AG09309 (cell line): Measurements from ENCODE around the gene IL1R2.

Experiments used
- DNase-seq: peaks from one replicate; pipeline ENCODE4 v3.0.0-alpha.2; 2010; ENCODE audit warnings: low read depth
- H3K4me3 ChIP-seq: 2 replicates; pipeline ENCODE4 v1.5.1; 2011; ENCODE audit warnings: mild to moderate bottlenecking, low read depth, low read length, moderate library complexity; ENCODE audit not compliant: control insufficient read depth
- CTCF ChIP-seq: IDR thresholded peaks from 2 replicates; pipeline ENCODE4 v1.5.1; 2011; ENCODE audit warnings: mild to moderate bottlenecking, low read depth, low read length, inconsistent platforms; ENCODE audit not compliant: insufficient read depth, control insufficient read depth; ENCODE audit errors: missing control alignments

The IL1R2 gene

GRCh38 chr2:102055346-102055990, 63.7 kb downstream of the IL1R2 start:
- TF ChIP-seq CTCF: no peak
- no peak overlapping the region for H3K4me3 ChIP-seq
- DNase-seq: no peak

GRCh38 chr2:102056079-102056581, 64.4 kb downstream of the IL1R2 start:
- no peak overlapping the region for H3K4me3 ChIP-seq
- TF ChIP-seq CTCF: no peak
- DNase-seq: no peak

GRCh38 chr2:102057502-102058292, 65.9 kb downstream of the IL1R2 start:
- TF ChIP-seq CTCF: no peak
- DNase-seq: no peak
- H3K4me3 ChIP-seq: no peak overlapping the region

- TF ChIP-seq CTCF: no peak
- DNase-seq: no peak
These were observed 66.6 kb downstream of the IL1R2 start for GRCh38 chr2:102058293-102058833.

GRCh38 chr2:102059151-102059550, 67.4 kb downstream of the IL1R2 start:
- H3K4me3 ChIP-seq: no peak overlapping the region
- no peak for DNase-seq
- TF ChIP-seq CTCF: no peak

More at GRCh38 chr2:102058293-102058833, 66.6 kb downstream of the IL1R2 start:
- H3K4me3 ChIP-seq: no peak overlapping the region

GRCh38 chr2:102060047-102060446, 68.3 kb downstream of the IL1R2 start:
- TF ChIP-seq CTCF: no peak
- DNase-seq: no peak
- H3K4me3 ChIP-seq: no peak overlapping the region
